GM04503 (cell line): Measurements from ENCODE around the gene PCDHB6.
"Not testable (repeated sequence)": the region's sequence is repeated elsewhere in the genome, so short reads cannot be mapped to it uniquely, and the experiment has no call there.

Experiments used
- DNase-seq: peaks from one replicate; pipeline ENCODE4 v3.0.0-alpha.2; 2012; ENCODE audit warnings: low read depth

The PCDHB6 gene

GRCh38 chr5:141172381-141173204, 22.7 kb downstream of the PCDHB6 start, which contains the start of gene PCDHB7:
TSS of gene PCDHB7 (plus strand) at chr5:141172644. CDS start at chr5:141172836, 192 bp downstream.
- no peak for DNase-seq

GRCh38 chr5:141174291-141175104, 24.6 kb downstream of the PCDHB6 start:
- DNase-seq = not testable (repeated sequence)

GRCh38 chr5:141175933-141176332, 26.1 kb downstream of the PCDHB6 start:
- DNase-seq = no peak

DNA sequence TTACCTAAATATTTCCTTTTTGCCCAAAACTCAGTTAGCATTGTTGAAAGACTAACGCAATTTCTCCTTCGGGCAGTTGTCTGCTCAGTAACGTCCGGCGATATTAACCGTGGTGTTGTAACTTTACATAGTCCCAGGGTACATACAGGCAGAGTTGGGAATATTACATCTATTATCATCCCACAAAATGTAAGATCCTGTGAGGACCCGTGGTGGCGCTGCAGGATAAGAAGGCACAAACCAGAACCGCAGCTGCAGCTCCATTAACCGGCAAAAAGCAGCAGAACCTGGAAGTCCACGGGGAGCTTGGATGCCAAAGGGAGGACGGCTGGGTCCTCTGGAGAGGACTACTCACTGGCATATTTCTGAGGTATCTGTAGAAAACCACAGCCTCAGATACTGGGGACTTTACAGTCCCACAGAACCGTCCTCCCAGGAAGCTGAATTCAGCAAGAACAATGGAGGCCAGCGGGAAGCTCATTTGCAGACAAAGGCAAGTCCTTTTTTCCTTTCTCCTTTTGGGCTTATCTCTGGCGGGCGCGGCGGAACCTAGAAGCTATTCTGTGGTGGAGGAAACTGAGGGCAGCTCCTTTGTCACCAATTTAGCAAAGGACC, 27.8 kb downstream of the PCDHB6 start, which contains the start of gene PCDHB8:
TSS of gene PCDHB8 (plus strand) at position 214 of the 615 bp plus-strand sequence. CDS start at position 459, 245 bp downstream.
- not testable (repeated sequence) for DNase-seq

DNA sequence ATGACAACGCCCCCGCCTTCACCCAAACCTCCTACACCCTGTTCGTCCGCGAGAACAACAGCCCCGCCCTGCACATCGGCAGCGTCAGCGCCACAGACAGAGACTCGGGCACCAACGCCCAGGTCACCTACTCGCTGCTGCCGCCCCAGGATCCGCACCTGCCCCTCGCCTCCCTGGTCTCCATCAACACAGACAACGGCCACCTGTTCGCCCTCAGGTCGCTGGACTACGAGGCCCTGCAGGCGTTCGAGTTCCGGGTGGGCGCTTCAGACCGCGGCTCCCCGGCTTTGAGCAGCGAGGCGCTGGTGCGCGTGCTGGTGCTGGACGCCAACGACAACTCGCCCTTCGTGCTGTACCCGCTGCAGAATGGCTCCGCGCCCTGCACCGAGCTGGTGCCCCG, 29.5 kb downstream of the PCDHB6 start:
- not testable (repeated sequence) for DNase-seq

DNA sequence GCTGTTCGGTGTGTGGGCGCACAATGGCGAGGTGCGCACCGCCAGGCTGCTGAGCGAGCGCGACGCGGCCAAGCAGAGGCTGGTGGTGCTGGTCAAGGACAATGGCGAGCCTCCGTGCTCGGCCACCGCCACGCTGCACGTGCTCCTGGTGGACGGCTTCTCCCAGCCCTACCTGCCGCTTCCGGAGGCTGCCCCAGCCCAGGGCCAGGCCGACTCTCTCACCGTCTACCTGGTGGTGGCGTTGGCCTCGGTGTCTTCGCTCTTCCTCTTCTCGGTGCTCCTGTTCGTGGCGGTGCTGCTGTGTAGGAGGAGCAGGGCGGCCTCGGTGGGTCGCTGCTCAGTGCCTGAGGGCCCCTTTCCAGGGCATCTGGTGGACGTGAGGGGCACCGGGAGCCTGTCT, 30.0 kb downstream of the PCDHB6 start:
- not testable (repeated sequence) for DNase-seq

- DNase-seq = no peak
Observed at GRCh38 chr5:141180313-141180712, 30.5 kb downstream of the PCDHB6 start.

DNA sequence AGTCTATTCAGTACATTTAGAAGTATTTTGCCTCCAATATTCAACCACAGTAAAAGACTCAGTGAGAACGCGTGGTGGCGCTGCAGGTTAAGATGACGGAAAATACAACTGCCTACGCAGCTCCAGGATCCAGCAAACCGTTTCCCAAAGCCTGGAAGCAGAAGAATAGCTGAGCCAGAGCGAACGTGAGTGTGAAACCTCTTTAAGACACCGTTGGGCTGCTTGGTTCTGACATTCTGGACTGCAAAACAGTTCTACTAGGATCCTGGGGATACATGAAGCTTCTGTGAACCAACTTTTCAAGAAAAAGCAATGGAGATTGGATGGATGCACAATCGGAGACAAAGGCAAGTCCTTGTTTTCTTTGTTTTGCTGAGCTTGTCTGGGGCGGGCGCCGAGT, 32.4 kb downstream of the PCDHB6 start, which contains the start of gene PCDHB16:
TSS of gene PCDHB16 (plus strand) at position 140 of the 400 bp plus-strand sequence. CDS start at position 313, 173 bp downstream.
- DNase-seq = no peak

DNA sequence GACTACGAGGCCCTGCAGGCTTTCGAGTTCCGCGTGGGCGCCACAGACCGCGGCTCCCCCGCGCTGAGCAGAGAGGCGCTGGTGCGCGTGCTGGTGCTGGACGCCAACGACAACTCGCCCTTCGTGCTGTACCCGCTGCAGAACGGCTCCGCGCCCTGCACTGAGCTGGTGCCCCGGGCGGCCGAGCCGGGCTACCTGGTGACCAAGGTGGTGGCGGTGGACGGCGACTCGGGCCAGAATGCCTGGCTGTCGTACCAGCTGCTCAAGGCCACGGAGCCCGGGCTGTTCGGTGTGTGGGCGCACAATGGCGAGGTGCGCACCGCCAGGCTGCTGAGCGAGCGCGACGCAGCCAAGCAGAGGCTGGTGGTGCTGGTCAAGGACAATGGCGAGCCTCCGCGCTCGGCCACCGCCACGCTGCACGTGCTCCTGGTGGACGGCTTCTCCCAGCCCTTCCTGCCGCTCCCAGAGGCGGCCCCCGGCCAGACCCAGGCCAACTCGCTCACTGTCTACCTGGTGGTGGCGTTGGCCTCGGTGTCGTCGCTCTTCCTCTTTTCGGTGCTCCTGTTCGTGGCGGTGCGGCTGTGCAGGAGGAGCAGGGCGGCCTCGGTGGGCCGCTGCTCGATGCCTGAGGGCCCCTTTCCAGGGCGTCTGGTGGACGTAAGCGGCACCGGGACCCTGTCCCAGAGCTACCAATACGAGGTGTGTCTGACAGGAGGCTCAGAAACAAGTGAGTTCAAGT, 34.4 kb downstream of the PCDHB6 start:
- DNase-seq = not testable (repeated sequence)

GRCh38 chr5:141186897-141187512, 37.1 kb downstream of the PCDHB6 start, which contains the start of gene PCDHB9:
TSS of gene PCDHB9 (plus strand) at chr5:141187161. CDS start at chr5:141187319, 158 bp downstream.
- no peak for DNase-seq

DNA sequence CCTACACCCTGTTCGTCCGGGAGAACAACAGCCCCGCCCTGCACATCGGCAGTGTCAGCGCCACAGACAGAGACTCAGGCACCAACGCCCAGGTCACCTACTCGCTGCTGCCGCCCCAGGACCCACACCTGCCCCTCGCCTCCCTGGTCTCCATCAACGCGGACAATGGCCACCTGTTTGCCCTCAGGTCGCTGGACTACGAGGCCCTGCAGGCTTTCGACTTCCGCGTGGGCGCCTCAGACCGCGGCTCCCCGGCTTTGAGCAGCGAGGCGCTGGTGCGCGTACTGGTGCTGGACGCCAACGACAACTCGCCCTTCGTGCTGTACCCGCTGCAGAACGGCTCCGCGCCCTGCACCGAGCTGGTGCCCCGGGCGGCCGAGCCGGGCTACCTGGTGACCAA, 38.8 kb downstream of the PCDHB6 start:
- not testable (repeated sequence) for DNase-seq

DNA sequence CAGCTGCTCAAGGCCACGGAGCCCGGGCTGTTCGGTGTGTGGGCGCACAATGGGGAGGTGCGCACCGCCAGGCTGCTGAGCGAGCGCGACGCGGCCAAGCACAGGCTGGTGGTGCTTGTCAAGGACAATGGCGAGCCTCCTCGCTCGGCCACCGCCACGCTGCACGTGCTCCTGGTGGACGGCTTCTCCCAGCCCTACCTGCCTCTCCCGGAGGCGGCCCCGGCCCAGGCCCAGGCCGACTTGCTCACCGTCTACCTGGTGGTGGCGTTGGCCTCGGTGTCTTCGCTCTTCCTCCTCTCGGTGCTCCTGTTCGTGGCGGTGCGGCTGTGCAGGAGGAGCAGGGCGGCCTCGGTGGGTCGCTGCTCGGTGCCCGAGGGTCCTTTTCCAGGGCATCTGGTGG, 39.3 kb downstream of the PCDHB6 start:
- not testable (repeated sequence) for DNase-seq

- no peak for DNase-seq
Observed at GRCh38 chr5:141192110-141192725, 42.4 kb downstream of the PCDHB6 start, which contains the start of gene PCDHB10. TSS of gene PCDHB10 (plus strand) at chr5:141192353. CDS start at chr5:141192553, 200 bp downstream.

DNA sequence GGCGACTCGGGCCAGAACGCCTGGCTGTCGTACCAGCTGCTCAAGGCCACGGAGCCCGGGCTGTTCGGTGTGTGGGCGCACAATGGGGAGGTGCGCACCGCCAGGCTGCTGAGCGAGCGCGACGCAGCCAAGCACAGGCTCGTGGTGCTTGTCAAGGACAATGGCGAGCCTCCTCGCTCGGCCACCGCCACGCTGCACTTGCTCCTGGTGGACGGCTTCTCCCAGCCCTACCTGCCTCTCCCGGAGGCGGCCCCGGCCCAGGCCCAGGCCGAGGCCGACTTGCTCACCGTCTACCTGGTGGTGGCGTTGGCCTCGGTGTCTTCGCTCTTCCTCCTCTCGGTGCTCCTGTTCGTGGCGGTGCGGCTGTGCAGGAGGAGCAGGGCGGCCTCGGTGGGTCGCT, 44.5 kb downstream of the PCDHB6 start:
- DNase-seq = not testable (repeated sequence)

DNA sequence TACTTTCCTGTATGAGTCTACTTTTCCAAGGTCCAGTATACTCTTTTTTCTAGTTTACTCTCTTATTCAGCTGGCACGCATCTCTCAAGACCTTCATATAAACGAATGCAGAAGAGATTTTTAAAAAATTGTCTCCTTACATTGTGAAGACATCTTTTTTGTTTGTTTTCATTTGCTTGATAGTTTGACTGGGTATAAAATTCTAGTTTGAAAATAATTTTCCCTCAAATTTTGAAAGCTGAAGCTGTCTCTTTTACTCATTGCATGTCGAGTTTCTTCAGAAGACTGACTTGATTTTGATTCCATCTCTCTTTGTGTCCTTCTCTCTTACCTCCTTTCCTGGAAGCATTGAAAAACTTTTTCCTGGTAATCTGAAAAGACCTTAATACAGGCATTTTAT, 46.5 kb downstream of the PCDHB6 start:
- no peak for DNase-seq

- no peak for DNase-seq
Observed at GRCh38 chr5:141199359-141200235, 49.7 kb downstream of the PCDHB6 start, which contains the start of gene PCDHB11. TSS of gene PCDHB11 (plus strand) at chr5:141199627. CDS start at chr5:141199775, 148 bp downstream.

GRCh38 chr5:141201126-141201525, 51.3 kb downstream of the PCDHB6 start:
- DNase-seq = not testable (repeated sequence)

GRCh38 chr5:141201646-141202045, 51.8 kb downstream of the PCDHB6 start:
- DNase-seq = not testable (repeated sequence)
